ENCODE results near the gene TMTC1.

DNA sequence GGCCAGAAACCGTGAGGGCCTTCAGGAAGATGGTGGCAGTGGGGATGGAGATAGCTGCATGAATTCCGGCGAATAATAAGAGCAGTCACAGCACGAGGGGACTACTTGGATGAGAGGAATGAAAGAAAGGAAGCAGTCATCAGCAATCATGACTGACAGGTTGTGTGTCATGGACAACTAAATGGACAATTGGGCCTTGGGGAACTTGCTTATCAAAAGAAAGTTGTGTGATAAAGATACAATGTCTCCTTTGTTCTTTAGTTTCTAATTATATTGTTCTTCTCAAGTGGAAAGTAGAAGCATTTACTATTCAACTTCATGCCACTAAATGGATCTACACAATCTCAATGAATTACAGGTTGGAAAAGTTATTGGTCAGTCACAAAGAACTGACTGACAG lies 130.5 kb downstream of the TMTC1 start:
- TF ChIP-seq, protein P1, sequence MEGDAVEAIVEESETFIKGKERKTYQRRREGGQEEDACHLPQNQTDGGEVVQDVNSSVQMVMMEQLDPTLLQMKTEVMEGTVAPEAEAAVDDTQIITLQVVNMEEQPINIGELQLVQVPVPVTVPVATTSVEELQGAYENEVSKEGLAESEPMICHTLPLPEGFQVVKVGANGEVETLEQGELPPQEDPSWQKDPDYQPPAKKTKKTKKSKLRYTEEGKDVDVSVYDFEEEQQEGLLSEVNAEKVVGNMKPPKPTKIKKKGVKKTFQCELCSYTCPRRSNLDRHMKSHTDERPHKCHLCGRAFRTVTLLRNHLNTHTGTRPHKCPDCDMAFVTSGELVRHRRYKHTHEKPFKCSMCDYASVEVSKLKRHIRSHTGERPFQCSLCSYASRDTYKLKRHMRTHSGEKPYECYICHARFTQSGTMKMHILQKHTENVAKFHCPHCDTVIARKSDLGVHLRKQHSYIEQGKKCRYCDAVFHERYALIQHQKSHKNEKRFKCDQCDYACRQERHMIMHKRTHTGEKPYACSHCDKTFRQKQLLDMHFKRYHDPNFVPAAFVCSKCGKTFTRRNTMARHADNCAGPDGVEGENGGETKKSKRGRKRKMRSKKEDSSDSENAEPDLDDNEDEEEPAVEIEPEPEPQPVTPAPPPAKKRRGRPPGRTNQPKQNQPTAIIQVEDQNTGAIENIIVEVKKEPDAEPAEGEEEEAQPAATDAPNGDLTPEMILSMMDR (IDR thresholded peaks at IDR 0.05; ENCODE audit: poor library complexity) = no peak
- no peak for TF ChIP-seq EZH2 (IDR thresholded peaks at IDR 0.05; ENCODE audit: borderline replicate concordance)

Measured in hepatocyte (in vitro differentiated cells).